Naive thymus-derived CD4-positive, alpha-beta T cell (primary cell): ENCODE data around the gene PKLR. TPM values are rescaled to one million over a fixed set of nuclear protein-coding genes. Genes with fewer than 3 reads are reported as not detected.
A peak's percentile ranks its signal among the peaks of the same experiment; 100 is the strongest.
"Not testable (repeated sequence)": the region's sequence is repeated elsewhere in the genome, so short reads cannot be mapped to it uniquely, and the experiment has no call there.

Experiments used
- ATAC-seq: fragments of 150-1000 bp; cut with Tn5 transposase; 2 replicates; pipeline ENCODE4 v1.10.0; 2021; ENCODE audit warnings: mild to moderate bottlenecking, moderate library complexity
- CTCF ChIA-PET: fragments of 350-600 bp; sonication (Branson Sonifier 250); formaldehyde crosslinking; loops from one replicate; lab custom pipeline; 2021; ENCODE audit warnings: antibody characterized with exemption; lab: Charles Lee
- POLR2A ChIA-PET: fragments of 350-600 bp; sonication (Branson Sonifier 250); formaldehyde crosslinking; loops from one replicate; lab custom pipeline; 2021; ENCODE audit warnings: antibody characterized with exemption, inconsistent platforms; lab: Charles Lee
- DNase-seq, 9 donors: peaks; one replicate each; pipeline versions ENCODE4 v3.0.0 to v3.0.0-alpha.2; 2020 to 2022; ENCODE audit warnings: mixed read lengths in 1 of 9
- H3K27ac ChIP-seq: one replicate; pipeline ENCODE4 v1.7.0; 2013; ENCODE audit warnings: mild to moderate bottlenecking, low read depth, low read length, moderate library complexity
- H3K27me3 ChIP-seq, 2 donors: one replicate each; pipeline ENCODE4 v1.7.0; 2013; ENCODE audit warnings: low read length in 2 of 2, mild to moderate bottlenecking in 2 of 2, moderate library complexity in 2 of 2; ENCODE audit not compliant: control insufficient read depth in 2 of 2, insufficient read depth in 2 of 2
- H3K36me3 ChIP-seq, 3 experiments: 1 replicate in 2 of 3; 2 replicates in 1 of 3; pipeline ENCODE4 v1.7.0; 2013; ENCODE audit warnings: low read length in 3 of 3, mild to moderate bottlenecking in 3 of 3, moderate library complexity in 1 of 3; ENCODE audit not compliant: insufficient read depth in 3 of 3, control insufficient read depth in 2 of 3
- H3K4me1 ChIP-seq, 2 donors: one replicate each; pipeline ENCODE4 v1.7.0; 2013; ENCODE audit warnings: low read length in 2 of 2, mild to moderate bottlenecking in 2 of 2, moderate library complexity in 1 of 2; ENCODE audit not compliant: control insufficient read depth in 2 of 2, insufficient read depth in 2 of 2
- H3K4me3 ChIP-seq: 2 replicates; pipeline ENCODE4 v1.7.0; 2013; ENCODE audit warnings: mild to moderate bottlenecking, low read length
- H3K9me3 ChIP-seq, 3 experiments: 1 replicate in 2 of 3; 2 replicates in 1 of 3; pipeline ENCODE4 v1.7.0; 2013; ENCODE audit warnings: low read length in 3 of 3; ENCODE audit not compliant: control insufficient read depth in 2 of 3
- H3K27ac Mint-ChIP-seq, 9 donors: one replicate each; pipeline ENCODE4 v1.8.0; 2020 to 2022; ENCODE audit warnings: mixed read lengths in 9 of 9, mild to moderate bottlenecking in 8 of 9, moderate library complexity in 5 of 9, inconsistent platforms in 2 of 9
- H3K27me3 Mint-ChIP-seq, 5 donors: one replicate each; pipeline ENCODE4 v1.8.0; 2021 to 2022; ENCODE audit warnings: mixed read lengths in 5 of 5, mild to moderate bottlenecking in 1 of 5
- H3K36me3 Mint-ChIP-seq, 5 donors: one replicate each; pipeline ENCODE4 v1.8.0; 2020 to 2022; ENCODE audit warnings: mixed read lengths in 5 of 5, mild to moderate bottlenecking in 3 of 5, inconsistent platforms in 1 of 5
- H3K4me1 Mint-ChIP-seq, 7 donors: one replicate each; pipeline ENCODE4 v1.8.0; 2020 to 2022; ENCODE audit warnings: mixed read lengths in 7 of 7, mild to moderate bottlenecking in 3 of 7, inconsistent platforms in 1 of 7
- H3K4me3 Mint-ChIP-seq, 10 donors: one replicate each; pipeline ENCODE4 v1.8.0; 2020 to 2022; ENCODE audit warnings: mild to moderate bottlenecking in 10 of 10, mixed read lengths in 10 of 10, moderate library complexity in 6 of 10, inconsistent platforms in 2 of 10
- H3K9me3 Mint-ChIP-seq, 11 donors: one replicate each; pipeline ENCODE4 v1.8.0; 2020 to 2022; ENCODE audit warnings: mixed read lengths in 11 of 11, mild to moderate bottlenecking in 4 of 11, inconsistent platforms in 1 of 11, moderate library complexity in 1 of 11
- intact Hi-C, 2 donors: fragments of 100-400 bp; cut with micrococcal nuclease; formaldehyde crosslinking; loops; one replicate each; pipeline ENCODE4 v1.15.1; 2023
- polyA plus RNA-seq, 2 donors: library from polyadenylated mRNA; unstranded; fragments of 300-500 nt; fragmentation: Illumina TruSeq; gene quantifications; one replicate each; pipeline ENCODE4 v1.2.3, GENCODE V29; 2021
- total RNA-seq, 6 experiments: library from RNA in 5 of 6; stranded (reverse) in 5 of 6; gene quantifications; 1 replicate in 5 of 6; 2 replicates in 1 of 6; pipeline ENCODE4 v1.2.3 and lab custom pipeline; 2021 to 2026

Gene PKLR
- total RNA-seq (not detected), polyA plus RNA-seq (under 1 TPM in 1 of 2 donors, not detected in 1; 0.06 TPM), total RNA-seq (lab: John Stamatoyannopoulos, UW) (not detected)

DNA sequence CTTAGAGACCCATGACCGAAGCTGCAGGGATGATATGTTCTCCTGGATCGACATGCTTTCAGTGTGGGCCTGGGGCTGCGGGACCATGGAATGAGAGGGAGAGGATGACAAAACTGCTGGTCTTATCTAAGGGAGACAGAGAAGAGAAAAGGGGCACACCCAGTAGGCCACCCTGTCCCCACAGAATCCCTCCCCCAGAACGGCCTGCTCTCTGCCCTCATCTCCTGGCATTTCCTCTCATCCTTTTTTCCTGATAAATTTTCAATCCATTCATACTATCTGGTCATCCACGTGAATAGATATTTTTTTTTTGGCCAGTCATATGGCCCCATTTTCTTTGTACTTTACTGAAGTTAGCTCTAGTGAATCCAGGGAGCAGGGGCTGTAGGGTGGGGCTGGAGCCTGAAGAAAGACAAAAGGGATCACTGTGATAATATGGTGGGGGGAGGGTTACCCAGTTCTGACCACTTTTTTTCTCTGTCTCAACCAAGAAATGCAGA, at the start of gene PKLR:
Gene PKLR (minus strand): TSS at position 97 of the 500 bp plus-strand sequence. CDS start 43 bp downstream, at position 54.
- no peaks in the 10 kb centered on the region for H3K27me3 ChIP-seq
- Mint-ChIP-seq H3K36me3 (peaks cover 0 to 2% (median 0%) of the 10 kb centered on the region in 5 donors), H3K4me1 (peaks cover 0 to 5% (median 1%) of the 10 kb centered on the region in 7 donors), H3K27ac (no peak within 1 kb of the TSS), H3K4me3 (no peak within 1 kb of the TSS), H3K9me3 (no peaks in the 10 kb centered on the region), H3K27me3 (peaks cover 8 to 24% (median 16%) of the 10 kb centered on the region in 5 donors)
- no peak within 1 kb of the TSS for H3K27ac ChIP-seq
- no peaks in the 10 kb centered on the region for H3K36me3 ChIP-seq
- ChIA-PET POLR2A (no interaction called here), CTCF (no interaction called here)
- H3K9me3 ChIP-seq = no peaks in the 10 kb centered on the region
- ATAC-seq = no peak
- H3K4me3 ChIP-seq = no peak within 1 kb of the TSS
- H3K4me1 ChIP-seq = no peaks in the 10 kb centered on the region
- DNase-seq = no peak
- intact Hi-C loops = no loop called here

DNA sequence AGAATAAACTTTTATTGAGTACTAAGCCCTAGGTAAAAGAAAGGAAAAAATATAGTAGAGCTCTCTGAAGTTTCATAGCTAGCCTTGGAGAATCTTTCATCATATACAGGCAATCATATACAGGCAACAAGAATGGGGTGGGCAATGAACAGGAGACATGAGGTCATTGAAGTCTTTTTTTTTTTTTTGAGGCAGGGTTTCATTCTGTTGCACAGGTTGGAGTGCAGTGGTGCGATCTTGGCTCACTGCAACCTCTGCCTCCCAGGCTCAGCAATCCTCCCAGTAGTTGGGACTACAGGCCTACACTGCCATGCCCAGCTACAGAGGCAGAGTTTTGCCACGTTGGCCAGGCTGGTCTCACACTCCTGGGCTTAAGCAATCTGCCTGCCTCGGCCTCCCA, 41.6 kb upstream of the PKLR start:
- Mint-ChIP-seq H3K4me3 (no peak overlapping the region), H3K27me3 (no peaks in the 10 kb centered on the region), H3K9me3 (no peaks in the 10 kb centered on the region), H3K4me1 (peaks cover 0 to 4% (median 0%) of the 10 kb centered on the region in 7 donors), H3K27ac (no peak overlapping the region), H3K36me3 (peaks cover 9 to 61% (median 40%) of the 10 kb centered on the region in 5 donors)
- no peak for DNase-seq
- POLR2A ChIA-PET = interaction anchor here (0.8 kb wide), 1 partner anchor 19 kb away, joined by 3 read pairs; no protein-coding TSS in a partner anchor
- Histone ChIP-seq H3K9me3 (no peaks in the 10 kb centered on the region), H3K27me3 (no peaks in the 10 kb centered on the region), H3K27ac (no peak overlapping the region), H3K4me1 (no peaks in the 10 kb centered on the region), H3K36me3 (peaks cover 41 to 98% (median 46%) of the 10 kb centered on the region in 3 experiments), H3K4me3 (no peak overlapping the region)
- CTCF ChIA-PET = interaction anchor here (1.0 kb wide), 1 partner anchor 93 kb away, joined by 5 read pairs; no protein-coding TSS in a partner anchor
- intact Hi-C loops = no loop called here
- no peak for ATAC-seq

DNA sequence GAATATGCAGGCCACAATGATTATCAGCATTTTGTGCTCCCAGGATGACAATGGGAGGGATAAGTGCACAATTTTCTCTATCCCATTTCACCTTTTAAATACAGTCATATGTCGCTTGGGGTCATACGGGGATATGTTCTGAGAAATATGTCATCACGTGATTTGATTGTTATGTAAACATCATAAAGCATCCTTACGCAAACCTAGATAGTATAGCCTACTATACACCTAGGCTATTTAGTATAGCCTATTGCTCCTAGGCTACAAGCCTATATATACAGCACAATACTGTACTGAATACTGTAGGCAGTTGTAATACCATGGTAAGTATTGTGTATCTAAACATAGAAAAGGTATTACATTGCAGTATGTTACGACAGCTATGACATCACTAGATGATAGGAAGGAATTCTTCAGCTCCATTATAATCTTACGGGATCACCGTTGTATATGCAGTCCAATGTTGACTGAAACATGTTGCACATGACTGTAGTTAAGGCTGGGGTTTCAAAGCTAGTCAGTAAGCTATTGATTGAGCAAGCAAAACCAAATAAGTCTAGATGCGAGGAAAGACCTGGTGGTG, 38.4 kb upstream of the PKLR start:
- no peaks in the 10 kb centered on the region for H3K27me3 ChIP-seq
- intact Hi-C loops = no loop called here
- H3K4me3 ChIP-seq = no peak overlapping the region
- ChIA-PET CTCF (interaction anchor here (1.2 kb wide), 1 partner anchor 156 kb away, joined by 3 read pairs; no protein-coding TSS in a partner anchor), POLR2A (no interaction called here)
- no peaks in the 10 kb centered on the region for H3K9me3 ChIP-seq
- no peak overlapping the region for H3K27ac ChIP-seq
- H3K36me3 ChIP-seq = peaks cover 31 to 90% (median 35%) of the 10 kb centered on the region in 3 experiments
- H3K4me1 Mint-ChIP-seq = peaks cover 0 to 6% (median 0%) of the 10 kb centered on the region in 7 donors
- H3K4me1 ChIP-seq = no peaks in the 10 kb centered on the region
- ATAC-seq (no peak), DNase-seq (no peak)
- no peak overlapping the region for H3K4me3 Mint-ChIP-seq
- H3K36me3 Mint-ChIP-seq = peaks cover 13 to 62% (median 33%) of the 10 kb centered on the region in 5 donors
- H3K27me3 Mint-ChIP-seq = no peaks in the 10 kb centered on the region
- peak overlapping the region in 3 of 9 donors; percentile 35 to 72 (median 63) for H3K27ac Mint-ChIP-seq
- H3K9me3 Mint-ChIP-seq = no peaks in the 10 kb centered on the region

DNA sequence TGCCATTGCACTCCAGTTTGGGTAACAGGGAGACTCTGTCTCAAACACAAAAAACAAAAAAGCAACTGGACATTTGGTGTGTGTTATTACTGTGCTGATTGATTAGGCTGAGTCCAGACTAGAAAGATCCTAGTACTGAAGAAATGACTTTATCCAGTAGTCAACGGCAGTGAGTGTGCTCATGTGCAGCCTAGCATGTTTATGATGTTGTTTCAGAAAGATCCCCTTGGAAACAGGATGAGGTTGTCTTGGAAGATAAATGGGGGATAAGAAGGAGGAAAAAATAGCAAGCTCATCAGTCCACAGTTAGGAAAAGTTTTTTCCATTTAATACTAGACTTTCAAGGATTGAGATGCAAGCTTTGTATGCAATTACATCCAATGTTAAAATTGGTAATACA, 33.7 kb upstream of the PKLR start:
- Mint-ChIP-seq H3K4me1 (peaks cover 0 to 6% (median 0%) of the 10 kb centered on the region in 7 donors), H3K4me3 (no peak overlapping the region), H3K27me3 (no peaks in the 10 kb centered on the region), H3K27ac (no peak overlapping the region), H3K9me3 (no peaks in the 10 kb centered on the region), H3K36me3 (peaks cover 8 to 46% (median 18%) of the 10 kb centered on the region in 5 donors)
- DNase-seq = no peak
- Histone ChIP-seq H3K4me1 (no peaks in the 10 kb centered on the region), H3K9me3 (no peaks in the 10 kb centered on the region), H3K27me3 (no peaks in the 10 kb centered on the region), H3K36me3 (peaks cover 24 to 66% (median 24%) of the 10 kb centered on the region in 3 experiments), H3K27ac (no peak overlapping the region), H3K4me3 (no peak overlapping the region)
- POLR2A ChIA-PET = interaction anchor here (1.0 kb wide), 1 partner anchor 73 kb away, joined by 3 read pairs; the partner anchor contains the start of gene SCAMP3
- CTCF ChIA-PET = no interaction called here
- ATAC-seq = no peak
- intact Hi-C loops = no loop called here

DNA sequence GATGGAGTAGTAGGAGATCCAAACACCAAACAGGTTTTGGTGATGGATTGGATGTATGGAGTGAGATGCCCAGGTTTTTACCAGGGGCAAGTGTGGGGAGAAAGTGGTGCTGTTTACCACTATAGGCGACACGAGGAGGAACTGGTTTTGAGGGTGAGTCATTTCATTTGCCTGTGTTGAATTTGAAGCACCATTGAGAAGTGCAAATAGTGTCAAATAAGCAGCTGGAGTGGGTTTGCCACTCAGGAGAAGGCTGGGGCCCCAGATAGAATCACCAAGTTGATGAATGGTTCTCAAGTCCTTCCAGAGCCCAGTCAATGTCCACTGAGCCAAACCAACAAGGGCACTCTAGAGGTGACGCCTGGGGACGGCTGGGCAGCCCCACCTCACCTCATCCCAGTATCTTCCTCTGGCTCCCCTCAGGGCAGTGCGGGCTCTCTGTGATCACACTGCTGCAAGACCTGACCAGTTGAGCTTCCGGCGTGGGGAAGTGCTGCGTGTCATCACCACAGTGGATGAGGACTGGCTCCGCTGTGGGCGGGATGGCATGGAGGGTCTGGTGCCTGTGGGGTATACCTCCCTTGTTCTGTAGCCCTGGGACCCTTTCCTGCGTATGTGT, 28.9 kb upstream of the PKLR start:
- Histone ChIP-seq H3K27ac (no peak overlapping the region), H3K9me3 (no peaks in the 10 kb centered on the region), H3K4me1 (no peaks in the 10 kb centered on the region), H3K4me3 (no peak overlapping the region), H3K36me3 (peaks cover 0 to 30% (median 7%) of the 10 kb centered on the region in 3 experiments), H3K27me3 (no peaks in the 10 kb centered on the region)
- intact Hi-C loops = loop anchor here (10.0 kb wide), 2 partner anchors 355 to 585 kb away; partner anchors contain the start of genes CKS1B (in 1 of the 2), RIT1 (in 1 of the 2) and SHC1 (in 1 of the 2)
- no peaks in the 10 kb centered on the region for H3K27me3 Mint-ChIP-seq
- peaks cover 0 to 16% (median 3%) of the 10 kb centered on the region in 5 donors for H3K36me3 Mint-ChIP-seq
- ATAC-seq (no peak), DNase-seq (no peak)
- no peak overlapping the region for H3K4me3 Mint-ChIP-seq
- H3K9me3 Mint-ChIP-seq = no peaks in the 10 kb centered on the region
- POLR2A ChIA-PET = no interaction called here
- H3K27ac Mint-ChIP-seq = peak overlapping the region in 3 of 9 donors; percentile 16 to 62 (median 42)
- CTCF ChIA-PET = no interaction called here
- peaks cover 6 to 12% (median 8%) of the 10 kb centered on the region in 7 donors for H3K4me1 Mint-ChIP-seq

DNA sequence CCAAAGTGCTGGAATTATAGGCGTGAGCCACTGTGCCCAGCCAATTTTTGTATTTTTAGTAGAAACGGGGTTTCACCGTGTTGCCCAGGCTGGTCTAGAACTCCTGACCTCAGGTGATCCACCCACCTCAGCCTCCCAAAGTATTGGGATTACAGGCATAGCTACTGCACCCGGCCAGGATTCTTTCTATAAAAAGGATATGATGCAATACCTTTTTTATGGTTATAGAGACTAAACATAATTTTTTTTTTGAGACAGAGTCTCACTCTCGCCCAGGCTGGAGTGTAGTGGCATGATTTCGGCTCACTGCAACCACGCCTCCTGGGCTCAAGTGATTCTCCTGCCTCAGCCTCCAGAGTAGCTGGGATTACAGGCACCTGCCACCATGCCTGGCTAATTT, 27.6 kb upstream of the PKLR start:
- H3K27ac ChIP-seq, ATAC-seq: not testable (repeated sequence)
- peaks cover 0 to 13% (median 3%) of the 10 kb centered on the region in 5 donors for H3K36me3 Mint-ChIP-seq

More for the DNA sequence above, 27.6 kb upstream of the PKLR start:
- H3K4me3 ChIP-seq, H3K4me3 Mint-ChIP-seq, H3K9me3 ChIP-seq, H3K27me3 Mint-ChIP-seq, H3K9me3 Mint-ChIP-seq, H3K4me1 ChIP-seq, CTCF ChIA-PET, H3K27me3 ChIP-seq, DNase-seq: not testable (repeated sequence)
- POLR2A ChIA-PET = interaction anchor here (0.7 kb wide), 1 partner anchor 67 kb away, joined by 3 read pairs; the partner anchor contains the start of gene SCAMP3
- intact Hi-C loops = loop anchor here (10.0 kb wide), 2 partner anchors 354 to 586 kb away; partner anchors contain the start of genes CKS1B (in 1 of the 2), RIT1 (in 1 of the 2) and SHC1 (in 1 of the 2)
- peaks cover 0 to 22% (median 7%) of the 10 kb centered on the region in 3 experiments for H3K36me3 ChIP-seq
- Mint-ChIP-seq H3K4me1 (peaks cover 6 to 12% (median 8%) of the 10 kb centered on the region in 7 donors), H3K27ac (peak overlapping the region in 1 of 9 donors; percentile 26)
